ENCODE measurements around the gene WDR75. TPM values are rescaled to one million over a fixed set of nuclear protein-coding genes. Genes with fewer than 3 reads are reported as not detected.

The WDR75 gene
- total and polyA plus RNA-seq, 2 of the 13 experiments (the other 11 are each of a cell fraction or from before 2014, with no cell fraction given), result 63.0 to 74.1 TPM

- Histone ChIP-seq H3K4me3 (replicated peaks in 1 of 3; ENCODE audit: insufficient read depth in 1 of 3, low read depth in 2 of 3, low read length in 3 of 3) (peak overlapping the region; percentile 90 to 94 (median 93)), H4K20me1 (ENCODE audit: insufficient read depth, low read length) (no peaks in the 10 kb centered on the region), H3K9ac (ENCODE audit: insufficient read depth, low read depth, low read length) (peak overlapping the region; percentile 93), H3K79me2 (ENCODE audit: insufficient read depth, low read length) (peaks cover 61% of the 10 kb centered on the region), H3K4me2 (ENCODE audit: low read depth, low read length) (peak overlapping the region; percentile 78), H3K27me3 (ENCODE audit: control insufficient read depth in 1 of 2, insufficient read depth in 2 of 2, low read length in 2 of 2) (no peaks in the 10 kb centered on the region; a peak in 1 of 5 replicates), H3K36me3 (replicated peaks in 1 of 2; ENCODE audit: control insufficient read depth in 1 of 2, insufficient read depth in 2 of 2, low read length in 2 of 2) (peaks cover 1 to 14% of the 10 kb centered on the region in 2 experiments; a peak in 4 of 5 replicates), H3K4me1 (ENCODE audit: insufficient read depth, low read length) (peaks cover 45% of the 10 kb centered on the region), H2AFZ (ENCODE audit: low read length) (no peak overlapping the region), H3K27ac (ENCODE audit: extremely low read length, insufficient read depth, low read length) (no peak overlapping the region), H3K9me3 (ENCODE audit: low read length) (no peaks in the 10 kb centered on the region)
- in situ Hi-C loops (cut with HindIII; ENCODE audit: extremely low pct_ligation_motif_present, low pct_unique_long_range_greater_than_20kb) (loop anchor here (25.0 kb wide), 1 partner anchor 1905 kb away; no protein-coding TSS in a partner anchor), intact Hi-C loops (cut with micrococcal nuclease; ENCODE audit: unreplicated experiment) (loop anchor here (5.0 kb wide), 1 partner anchor 340 kb away; the partner anchor contains the start of genes ORMDL1 and PMS1)
- ChIA-PET CTCF (ENCODE audit: low intra/inter-chr PET ratio, low total read pairs) (no interaction called here), POLR2A (interaction anchor here (1.3 to 3.0 kb wide), 2 partner anchors 7 to 321 kb away, joined by 3 to 15 read pairs; partner anchors contain the start of gene OSGEPL1)
- no TSS peak for BruUV-seq (replicated peaks)
- FAIRE-seq, result no peak
- 87% methylated on average over 10 of the region's 10 CpGs for WGBS (ENCODE audit: low lambda C conversion rate)
- no peak for TF ChIP-seq TRAFD1 (CRISPR knock-in tag; IDR thresholded peaks at IDR 0.05; ENCODE audit: borderline replicate concordance)
- 0 out of 2 replicates have a peak, but pooled peaks have one; percentile 60 for TF ChIP-seq ZBTB38 (CRISPR knock-in tag; IDR thresholded peaks at IDR 0.05)
- TF ChIP-seq ZNF781 (CRISPR knock-in tag; IDR thresholded peaks at IDR 0.05; ENCODE audit: borderline replicate concordance, not compliant biosample characterization), result peak; percentile 37
- no peak for TF ChIP-seq ERF (CRISPR knock-in tag; IDR thresholded peaks at IDR 0.05)
- TF ChIP-seq KLF9 (CRISPR knock-in tag; IDR thresholded peaks at IDR 0.05; ENCODE audit: low read depth), result no peak
- ATAC-seq, result no peak
- no peak for DNase-seq (ENCODE audit: low spot score)
Measured at GRCh38 chr2:189442468-189442867, 1.2 kb downstream of the WDR75 start.

DNA sequence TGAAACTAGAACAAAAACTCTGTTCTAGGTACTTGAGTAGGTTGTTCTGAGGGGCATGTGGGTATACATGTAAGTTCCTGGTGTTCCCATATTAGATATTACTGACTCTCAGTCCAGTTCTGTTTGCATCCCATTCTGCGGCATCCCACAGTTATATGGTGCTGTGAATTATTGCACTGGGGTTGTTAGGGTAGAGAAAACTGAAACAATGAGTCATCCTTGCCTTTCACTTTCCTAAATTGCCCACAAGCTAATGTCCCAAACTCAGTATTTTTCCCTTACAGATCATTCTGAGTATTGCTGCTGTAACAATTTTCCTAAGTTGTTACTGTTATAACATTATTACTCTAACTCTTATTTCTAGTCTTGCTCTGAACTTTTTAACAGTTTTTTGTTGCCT is 3.0 kb downstream of the WDR75 start:
- Histone ChIP-seq H3K36me3 (replicated peaks in 1 of 2; ENCODE audit: control insufficient read depth in 1 of 2, insufficient read depth in 2 of 2, low read length in 2 of 2) (peaks cover 6 to 28% of the 10 kb centered on the region in 2 experiments), H3K4me1 (ENCODE audit: insufficient read depth, low read length) (peaks cover 41% of the 10 kb centered on the region), H3K9ac (ENCODE audit: insufficient read depth, low read depth, low read length) (no peak overlapping the region), H2AFZ (ENCODE audit: low read length) (no peak overlapping the region), H3K79me2 (ENCODE audit: insufficient read depth, low read length) (peaks cover 61% of the 10 kb centered on the region), H3K4me3 (replicated peaks in 1 of 3; ENCODE audit: insufficient read depth in 1 of 3, low read depth in 2 of 3, low read length in 3 of 3) (no peak overlapping the region; a peak in 1 of 6 replicates), H4K20me1 (ENCODE audit: insufficient read depth, low read length) (no peaks in the 10 kb centered on the region), H3K27me3 (ENCODE audit: control insufficient read depth in 1 of 2, insufficient read depth in 2 of 2, low read length in 2 of 2) (no peaks in the 10 kb centered on the region; a peak in 1 of 5 replicates), H3K4me2 (ENCODE audit: low read depth, low read length) (no peak overlapping the region), H3K9me3 (ENCODE audit: low read length) (no peaks in the 10 kb centered on the region), H3K27ac (ENCODE audit: extremely low read length, insufficient read depth, low read length) (no peak overlapping the region)
- TF ChIP-seq ZNF713 (CRISPR knock-in tag; IDR thresholded peaks at IDR 0.05) (no peak), RBFOX2 (IDR thresholded peaks at IDR 0.05; ENCODE audit: low read depth, low read length) (0 out of 2 replicates have a peak, but pooled peaks have one; percentile 31)
- ATAC-seq (no peak), DNase-seq (ENCODE audit: low spot score) (no peak), FAIRE-seq (no peak)
- ChIA-PET CTCF (ENCODE audit: low intra/inter-chr PET ratio, low total read pairs) (no interaction called here), POLR2A (interaction anchor here (1.4 kb wide), 1 partner anchor 136 kb away, joined by 3 read pairs; the partner anchor contains the start of gene SLC40A1)
- in situ Hi-C loops (cut with HindIII; ENCODE audit: extremely low pct_ligation_motif_present, low pct_unique_long_range_greater_than_20kb) (loop anchor here (25.0 kb wide), 1 partner anchor 1907 kb away; no protein-coding TSS in a partner anchor), intact Hi-C loops (cut with micrococcal nuclease; ENCODE audit: unreplicated experiment) (loop anchor here (5.0 kb wide), 1 partner anchor 338 kb away; the partner anchor contains the start of genes ORMDL1 and PMS1)
- 100% methylated on average over 1 of the region's 1 CpG for WGBS (ENCODE audit: low lambda C conversion rate)
- BruUV-seq (replicated peaks), result no TSS peak
